HepG2 (cell line): ENCODE data around the gene SLC6A12. TPM values are rescaled to one million over a fixed set of nuclear protein-coding genes. Genes with fewer than 3 reads are reported as not detected.
A peak's percentile ranks its signal among the peaks of the same experiment; 100 is the strongest.

Experiments
- BORCS8-MEF2B ChIP-seq: sonication (generic); formaldehyde crosslinking; IDR thresholded peaks from 2 replicates; pipeline ENCODE4 v1.8.0; 2022; ENCODE audit warnings: mild to moderate bottlenecking, missing genetic modification reagents
- EED ChIP-seq: sonication (generic); formaldehyde crosslinking; IDR thresholded peaks from 2 replicates; pipeline ENCODE4 v1.5.0; 2020; ENCODE audit warnings: mild to moderate bottlenecking, missing genetic modification reagents
- ELF3 ChIP-seq: IDR thresholded peaks from 2 replicates; pipeline ENCODE4 v1.6.1; 2016; ENCODE audit warnings: missing genetic modification reagents, missing compliant biosample characterization
- ETV5 ChIP-seq: IDR thresholded peaks from 2 replicates; pipeline ENCODE4 v1.6.1; 2018; ENCODE audit warnings: missing biosample characterization, missing genetic modification reagents, inconsistent platforms, borderline replicate concordance
- MATR3 ChIP-seq: sonication (generic); formaldehyde crosslinking; IDR thresholded peaks from 2 replicates; pipeline ENCODE4 v1.4.0; 2020; ENCODE audit warnings: missing genetic modification reagents
- REPIN1 ChIP-seq: sonication (generic); formaldehyde crosslinking; IDR thresholded peaks from 2 replicates; pipeline ENCODE4 v1.8.0; 2022; ENCODE audit warnings: missing genetic modification reagents, low read depth, mild to moderate bottlenecking, borderline replicate concordance
- SNAI1 ChIP-seq: sonication (generic); formaldehyde crosslinking; IDR thresholded peaks from 2 replicates; pipeline ENCODE4 v1.5.0; 2020; ENCODE audit warnings: mild to moderate bottlenecking, missing genetic modification reagents, borderline replicate concordance
- ZFY ChIP-seq: sonication (generic); formaldehyde crosslinking; IDR thresholded peaks from 2 replicates; pipeline ENCODE4 v1.4.0; 2020; ENCODE audit warnings: missing genetic modification reagents
- ZNF235 ChIP-seq: sonication (generic); formaldehyde crosslinking; IDR thresholded peaks from 2 replicates; pipeline ENCODE4 v1.8.1; 2023; ENCODE audit warnings: mild to moderate bottlenecking, missing genetic modification reagents, borderline replicate concordance
- ZNF296 ChIP-seq: sonication (generic); formaldehyde crosslinking; conservative IDR thresholded peaks from 2 replicates; pipeline ENCODE4 v1.5.0; 2020; ENCODE audit warnings: mild to moderate bottlenecking, missing genetic modification reagents
- ZNF792 ChIP-seq: IDR thresholded peaks from 2 replicates; pipeline ENCODE4 v1.6.1; 2016
- ZNF879 ChIP-seq: sonication (generic); formaldehyde crosslinking; IDR thresholded peaks from 2 replicates; pipeline ENCODE4 v1.8.1; 2023; ENCODE audit warnings: missing genetic modification reagents
- polyA plus RNA-seq, 8 experiments: library from polyadenylated mRNA; depleted of rRNA in 3 of 8; stranded (reverse) in 7 of 8; unstranded in 1 of 8; fragments of >200 nt; fragmentation: Illumina TruSeq in 4 of 8; extraction: Trizol in 4 of 8; gene quantifications; 2 replicates each; pipeline versions ENCODE4 v1.2.1 to v1.2.3, GENCODE V29; 2011 to 2016; ENCODE audit warnings: low read depth in 4 of 8, missing spikeins in 1 of 8, mixed read lengths in 1 of 8; ENCODE audit not compliant: insufficient read depth in 1 of 8
- total RNA-seq, 5 experiments: library from RNA; depleted of rRNA; stranded (reverse); fragments of >200 nt; fragmentation: Illumina TruSeq; extraction: Trizol; gene quantifications; 2 replicates each; pipeline ENCODE4 v1.2.3, GENCODE V29; 2016; ENCODE audit warnings: low read depth in 1 of 5
- TF ChIP-seq, protein P1 (sequence below): IDR thresholded peaks from 2 replicates; pipeline ENCODE4 v1.6.1; 2016; ENCODE audit warnings: low read depth, missing genetic modification reagents, missing compliant biosample characterization
- TF ChIP-seq, protein P2 (sequence below): sonication (generic); formaldehyde crosslinking; conservative IDR thresholded peaks from 2 replicates; pipeline ENCODE4 v1.8.1; 2023; ENCODE audit warnings: missing genetic modification reagents
- TF ChIP-seq, protein P3 (sequence below): sonication (generic); formaldehyde crosslinking; IDR thresholded peaks from 2 replicates; pipeline ENCODE4 v1.4.0; 2020; ENCODE audit warnings: mild to moderate bottlenecking, missing genetic modification reagents
- TF ChIP-seq, protein P4 (sequence below): sonication (generic); formaldehyde crosslinking; IDR thresholded peaks from 2 replicates; pipeline ENCODE4 v1.5.0; 2020; ENCODE audit warnings: mild to moderate bottlenecking, missing genetic modification reagents, moderate library complexity

SLC6A12 gene
- total and polyA plus RNA-seq, 2 of the 13 experiments (the other 11 are each of a cell fraction or from before 2014, with no cell fraction given): 3.7 to 18.8 TPM

DNA sequence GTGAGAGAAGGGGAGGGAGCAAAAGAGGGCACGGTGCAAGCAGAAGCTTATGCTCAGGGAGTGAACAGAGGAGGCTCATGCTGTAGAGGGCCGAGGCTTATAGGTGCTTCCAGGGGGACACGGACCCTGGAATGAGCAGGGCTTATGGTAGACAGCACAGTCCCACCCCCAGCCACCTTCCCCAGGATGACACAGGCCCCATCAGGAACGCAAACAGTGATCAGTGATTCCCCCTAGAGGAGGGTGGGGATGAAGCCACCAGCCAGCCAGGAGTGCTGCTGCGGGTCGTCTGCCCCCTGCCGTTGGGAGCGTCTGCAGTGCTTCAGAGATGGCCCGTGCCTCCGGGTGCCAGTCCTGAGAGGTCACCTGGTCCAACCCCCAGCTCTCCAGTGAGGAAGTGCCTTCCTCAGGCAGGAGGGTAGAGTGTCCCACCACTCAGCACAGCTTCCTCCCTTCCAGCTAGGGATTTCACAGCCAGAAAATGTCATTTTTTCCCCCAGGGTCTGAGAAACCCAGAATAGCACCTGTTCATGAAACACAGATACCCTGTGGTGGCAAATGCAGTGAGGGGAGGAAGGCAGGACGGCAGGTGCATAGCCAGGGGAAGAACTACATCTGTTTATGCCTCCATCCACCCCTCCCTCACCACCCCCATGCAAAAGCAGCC lies 60.7 kb downstream of the SLC6A12 start (continued):
- TF ChIP-seq, protein P1, sequence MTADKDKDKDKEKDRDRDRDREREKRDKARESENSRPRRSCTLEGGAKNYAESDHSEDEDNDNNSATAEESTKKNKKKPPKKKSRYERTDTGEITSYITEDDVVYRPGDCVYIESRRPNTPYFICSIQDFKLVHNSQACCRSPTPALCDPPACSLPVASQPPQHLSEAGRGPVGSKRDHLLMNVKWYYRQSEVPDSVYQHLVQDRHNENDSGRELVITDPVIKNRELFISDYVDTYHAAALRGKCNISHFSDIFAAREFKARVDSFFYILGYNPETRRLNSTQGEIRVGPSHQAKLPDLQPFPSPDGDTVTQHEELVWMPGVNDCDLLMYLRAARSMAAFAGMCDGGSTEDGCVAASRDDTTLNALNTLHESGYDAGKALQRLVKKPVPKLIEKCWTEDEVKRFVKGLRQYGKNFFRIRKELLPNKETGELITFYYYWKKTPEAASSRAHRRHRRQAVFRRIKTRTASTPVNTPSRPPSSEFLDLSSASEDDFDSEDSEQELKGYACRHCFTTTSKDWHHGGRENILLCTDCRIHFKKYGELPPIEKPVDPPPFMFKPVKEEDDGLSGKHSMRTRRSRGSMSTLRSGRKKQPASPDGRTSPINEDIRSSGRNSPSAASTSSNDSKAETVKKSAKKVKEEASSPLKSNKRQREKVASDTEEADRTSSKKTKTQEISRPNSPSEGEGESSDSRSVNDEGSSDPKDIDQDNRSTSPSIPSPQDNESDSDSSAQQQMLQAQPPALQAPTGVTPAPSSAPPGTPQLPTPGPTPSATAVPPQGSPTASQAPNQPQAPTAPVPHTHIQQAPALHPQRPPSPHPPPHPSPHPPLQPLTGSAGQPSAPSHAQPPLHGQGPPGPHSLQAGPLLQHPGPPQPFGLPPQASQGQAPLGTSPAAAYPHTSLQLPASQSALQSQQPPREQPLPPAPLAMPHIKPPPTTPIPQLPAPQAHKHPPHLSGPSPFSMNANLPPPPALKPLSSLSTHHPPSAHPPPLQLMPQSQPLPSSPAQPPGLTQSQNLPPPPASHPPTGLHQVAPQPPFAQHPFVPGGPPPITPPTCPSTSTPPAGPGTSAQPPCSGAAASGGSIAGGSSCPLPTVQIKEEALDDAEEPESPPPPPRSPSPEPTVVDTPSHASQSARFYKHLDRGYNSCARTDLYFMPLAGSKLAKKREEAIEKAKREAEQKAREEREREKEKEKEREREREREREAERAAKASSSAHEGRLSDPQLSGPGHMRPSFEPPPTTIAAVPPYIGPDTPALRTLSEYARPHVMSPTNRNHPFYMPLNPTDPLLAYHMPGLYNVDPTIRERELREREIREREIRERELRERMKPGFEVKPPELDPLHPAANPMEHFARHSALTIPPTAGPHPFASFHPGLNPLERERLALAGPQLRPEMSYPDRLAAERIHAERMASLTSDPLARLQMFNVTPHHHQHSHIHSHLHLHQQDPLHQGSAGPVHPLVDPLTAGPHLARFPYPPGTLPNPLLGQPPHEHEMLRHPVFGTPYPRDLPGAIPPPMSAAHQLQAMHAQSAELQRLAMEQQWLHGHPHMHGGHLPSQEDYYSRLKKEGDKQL (CRISPR knock-in tag): no peak
- peak; percentile 79 for TF ChIP-seq EED (CRISPR knock-in tag)
- no peak for TF ChIP-seq ZNF879
- TF ChIP-seq, protein P2, sequence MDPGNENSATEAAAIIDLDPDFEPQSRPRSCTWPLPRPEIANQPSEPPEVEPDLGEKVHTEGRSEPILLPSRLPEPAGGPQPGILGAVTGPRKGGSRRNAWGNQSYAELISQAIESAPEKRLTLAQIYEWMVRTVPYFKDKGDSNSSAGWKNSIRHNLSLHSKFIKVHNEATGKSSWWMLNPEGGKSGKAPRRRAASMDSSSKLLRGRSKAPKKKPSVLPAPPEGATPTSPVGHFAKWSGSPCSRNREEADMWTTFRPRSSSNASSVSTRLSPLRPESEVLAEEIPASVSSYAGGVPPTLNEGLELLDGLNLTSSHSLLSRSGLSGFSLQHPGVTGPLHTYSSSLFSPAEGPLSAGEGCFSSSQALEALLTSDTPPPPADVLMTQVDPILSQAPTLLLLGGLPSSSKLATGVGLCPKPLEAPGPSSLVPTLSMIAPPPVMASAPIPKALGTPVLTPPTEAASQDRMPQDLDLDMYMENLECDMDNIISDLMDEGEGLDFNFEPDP (CRISPR knock-in tag): no peak
- no peak for TF ChIP-seq ZNF235 (CRISPR knock-in tag)
- no peak for TF ChIP-seq ZNF296 (CRISPR knock-in tag)
- TF ChIP-seq ETV5: no peak
- TF ChIP-seq ELF3 (CRISPR knock-in tag): no peak
- TF ChIP-seq MATR3: no peak
- no peak for TF ChIP-seq SNAI1 (CRISPR knock-in tag)
- TF ChIP-seq, protein P3, sequence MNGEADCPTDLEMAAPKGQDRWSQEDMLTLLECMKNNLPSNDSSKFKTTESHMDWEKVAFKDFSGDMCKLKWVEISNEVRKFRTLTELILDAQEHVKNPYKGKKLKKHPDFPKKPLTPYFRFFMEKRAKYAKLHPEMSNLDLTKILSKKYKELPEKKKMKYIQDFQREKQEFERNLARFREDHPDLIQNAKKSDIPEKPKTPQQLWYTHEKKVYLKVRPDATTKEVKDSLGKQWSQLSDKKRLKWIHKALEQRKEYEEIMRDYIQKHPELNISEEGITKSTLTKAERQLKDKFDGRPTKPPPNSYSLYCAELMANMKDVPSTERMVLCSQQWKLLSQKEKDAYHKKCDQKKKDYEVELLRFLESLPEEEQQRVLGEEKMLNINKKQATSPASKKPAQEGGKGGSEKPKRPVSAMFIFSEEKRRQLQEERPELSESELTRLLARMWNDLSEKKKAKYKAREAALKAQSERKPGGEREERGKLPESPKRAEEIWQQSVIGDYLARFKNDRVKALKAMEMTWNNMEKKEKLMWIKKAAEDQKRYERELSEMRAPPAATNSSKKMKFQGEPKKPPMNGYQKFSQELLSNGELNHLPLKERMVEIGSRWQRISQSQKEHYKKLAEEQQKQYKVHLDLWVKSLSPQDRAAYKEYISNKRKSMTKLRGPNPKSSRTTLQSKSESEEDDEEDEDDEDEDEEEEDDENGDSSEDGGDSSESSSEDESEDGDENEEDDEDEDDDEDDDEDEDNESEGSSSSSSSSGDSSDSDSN (CRISPR knock-in tag): 0 out of 2 replicates have a peak, but pooled peaks have one; percentile 38
- peak; percentile 77; the same call in 1 of the 2 replicates for TF ChIP-seq REPIN1 (CRISPR knock-in tag)
- TF ChIP-seq ZNF792: no peak
- TF ChIP-seq ZFY (CRISPR knock-in tag): peak; percentile 59; the same call in 1 of the 2 replicates
- peak; percentile 71; the same call in 1 of the 2 replicates for TF ChIP-seq BORCS8-MEF2B (CRISPR knock-in tag)
- TF ChIP-seq, protein P4, sequence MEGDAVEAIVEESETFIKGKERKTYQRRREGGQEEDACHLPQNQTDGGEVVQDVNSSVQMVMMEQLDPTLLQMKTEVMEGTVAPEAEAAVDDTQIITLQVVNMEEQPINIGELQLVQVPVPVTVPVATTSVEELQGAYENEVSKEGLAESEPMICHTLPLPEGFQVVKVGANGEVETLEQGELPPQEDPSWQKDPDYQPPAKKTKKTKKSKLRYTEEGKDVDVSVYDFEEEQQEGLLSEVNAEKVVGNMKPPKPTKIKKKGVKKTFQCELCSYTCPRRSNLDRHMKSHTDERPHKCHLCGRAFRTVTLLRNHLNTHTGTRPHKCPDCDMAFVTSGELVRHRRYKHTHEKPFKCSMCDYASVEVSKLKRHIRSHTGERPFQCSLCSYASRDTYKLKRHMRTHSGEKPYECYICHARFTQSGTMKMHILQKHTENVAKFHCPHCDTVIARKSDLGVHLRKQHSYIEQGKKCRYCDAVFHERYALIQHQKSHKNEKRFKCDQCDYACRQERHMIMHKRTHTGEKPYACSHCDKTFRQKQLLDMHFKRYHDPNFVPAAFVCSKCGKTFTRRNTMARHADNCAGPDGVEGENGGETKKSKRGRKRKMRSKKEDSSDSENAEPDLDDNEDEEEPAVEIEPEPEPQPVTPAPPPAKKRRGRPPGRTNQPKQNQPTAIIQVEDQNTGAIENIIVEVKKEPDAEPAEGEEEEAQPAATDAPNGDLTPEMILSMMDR: peak; percentile 96
